H9 (cell line): ENCODE results near the gene C19orf44. TPM values are rescaled to one million over a fixed set of nuclear protein-coding genes. Genes with fewer than 3 reads are reported as not detected.
"Not testable (repeated sequence)": the region's sequence is repeated elsewhere in the genome, so short reads cannot be mapped to it uniquely, and the experiment has no call there.

Experiments
- DNase-seq: peaks from one replicate; pipeline ENCODE4 v3.0.0-alpha.2; 2017
- H2AFZ ChIP-seq: one replicate; pipeline ENCODE4 v1.6.1; 2013; ENCODE audit warnings: mild to moderate bottlenecking, low read length, control low read depth, moderate library complexity
- H2AK5ac ChIP-seq: 2 replicates; pipeline ENCODE4 v1.6.1; 2013; ENCODE audit warnings: low read length, control low read depth, mixed read lengths; ENCODE audit not compliant: insufficient read length
- H2BK120ac ChIP-seq: one replicate; pipeline ENCODE4 v1.6.1; 2013; ENCODE audit warnings: low read depth, mild to moderate bottlenecking, low read length, control low read depth, inconsistent platforms; ENCODE audit not compliant: poor library complexity, severe bottlenecking
- H2BK12ac ChIP-seq: 2 replicates; pipeline ENCODE4 v1.6.1; 2013; ENCODE audit warnings: low read length, control low read depth, mixed read lengths, low read depth; ENCODE audit not compliant: insufficient read length
- H2BK15ac ChIP-seq: 2 replicates; pipeline ENCODE4 v1.6.1; 2013; ENCODE audit warnings: low read depth, low read length, control low read depth
- H2BK20ac ChIP-seq: one replicate; pipeline ENCODE4 v1.6.1; 2013; ENCODE audit warnings: low read depth, mild to moderate bottlenecking, low read length, control low read depth, inconsistent platforms; ENCODE audit not compliant: poor library complexity, severe bottlenecking
- H2BK5ac ChIP-seq: 2 replicates; pipeline ENCODE4 v1.6.1; 2013; ENCODE audit warnings: low read length, control low read depth, mixed read lengths; ENCODE audit not compliant: insufficient read length
- H3K14ac ChIP-seq: 2 replicates; pipeline ENCODE4 v1.6.1; 2013; ENCODE audit warnings: low read length, control low read depth; ENCODE audit not compliant: insufficient read depth
- H3K18ac ChIP-seq: 2 replicates; pipeline ENCODE4 v1.6.1; 2013; ENCODE audit warnings: low read depth, mild to moderate bottlenecking, mixed read lengths, low read length, control low read depth; ENCODE audit not compliant: insufficient read length
- H3K23ac ChIP-seq: 2 replicates; pipeline ENCODE4 v1.6.1; 2013; ENCODE audit warnings: low read length, control low read depth, mixed read lengths, low read depth; ENCODE audit not compliant: insufficient read length
- H3K23me2 ChIP-seq: 2 replicates; pipeline ENCODE4 v1.6.1; 2013; ENCODE audit warnings: low read depth, mild to moderate bottlenecking, mixed read lengths, low read length, control low read depth; ENCODE audit not compliant: insufficient read length, poor library complexity, severe bottlenecking
- H3K27ac ChIP-seq: 2 replicates; pipeline ENCODE4 v1.5.1; 2013; ENCODE audit warnings: low read length, control low read depth, mixed read lengths, low read depth; ENCODE audit not compliant: insufficient read length
- H3K27me3 ChIP-seq: 2 replicates; pipeline ENCODE4 v1.6.1; 2013; ENCODE audit warnings: low read length, control low read depth, inconsistent platforms; ENCODE audit not compliant: insufficient read depth
- H3K4ac ChIP-seq: 2 replicates; pipeline ENCODE4 v1.6.1; 2013; ENCODE audit warnings: low read depth, mild to moderate bottlenecking, control low read depth, inconsistent platforms, low read length, moderate library complexity
- H3K4me1 ChIP-seq: 2 replicates; pipeline ENCODE4 v1.6.1; 2013; ENCODE audit warnings: low read length, control low read depth, inconsistent platforms; ENCODE audit not compliant: insufficient read depth
- H3K4me2 ChIP-seq: 2 replicates; pipeline ENCODE4 v1.6.1; 2013; ENCODE audit warnings: low read length, control low read depth, mixed read lengths; ENCODE audit not compliant: insufficient read length, insufficient read depth
- H3K56ac ChIP-seq: 2 replicates; pipeline ENCODE4 v1.6.1; 2013; ENCODE audit warnings: low read depth, mild to moderate bottlenecking, mixed read lengths, low read length, control low read depth; ENCODE audit not compliant: insufficient read length
- H3K79me1 ChIP-seq: 2 replicates; pipeline ENCODE4 v1.6.1; 2013; ENCODE audit warnings: low read depth, mild to moderate bottlenecking, moderate library complexity, low read length, control low read depth, inconsistent platforms; ENCODE audit not compliant: insufficient read depth, poor library complexity, severe bottlenecking
- H3K79me2 ChIP-seq: 2 replicates; pipeline ENCODE4 v1.6.1; 2013; ENCODE audit warnings: low read length, control low read depth, inconsistent platforms; ENCODE audit not compliant: insufficient read depth
- H3K9ac ChIP-seq: 2 replicates; pipeline ENCODE4 v1.6.1; 2013; ENCODE audit warnings: low read length, control low read depth, mixed read lengths; ENCODE audit not compliant: insufficient read length; ENCODE audit errors: extremely low read depth
- H3K9me3 ChIP-seq: one replicate; pipeline ENCODE4 v1.6.1; 2013; ENCODE audit warnings: low read depth, low read length, inconsistent platforms; ENCODE audit not compliant: control insufficient read depth
- H3T11ph ChIP-seq: one replicate; pipeline ENCODE4 v1.6.1; 2013; ENCODE audit warnings: mild to moderate bottlenecking, low read length, control low read depth, inconsistent platforms
- H4K20me1 ChIP-seq: one replicate; pipeline ENCODE4 v1.6.1; 2013; ENCODE audit not compliant: control insufficient read depth, insufficient read length, insufficient read depth
- H4K5ac ChIP-seq: 2 replicates; pipeline ENCODE4 v1.6.1; 2013; ENCODE audit warnings: low read depth, mild to moderate bottlenecking, mixed read lengths, low read length, control low read depth; ENCODE audit not compliant: insufficient read length
- H4K8ac ChIP-seq: replicated peaks from 2 replicates; pipeline ENCODE4 v1.6.1; 2013; ENCODE audit warnings: low read length, control low read depth, mixed read lengths, low read depth; ENCODE audit not compliant: insufficient read length
- H4K91ac ChIP-seq: 2 replicates; pipeline ENCODE4 v1.6.1; 2013; ENCODE audit warnings: low read depth, mild to moderate bottlenecking, moderate library complexity, mixed read lengths, low read length, control low read depth; ENCODE audit not compliant: insufficient read length
- H3K27ac Mint-ChIP-seq, 3 experiments: 2 replicates in 2 of 3; 3 replicates in 1 of 3; pipeline ENCODE4 v1.8.0; 2020 to 2021; ENCODE audit warnings: mixed read lengths in 3 of 3, mild to moderate bottlenecking in 1 of 3, moderate library complexity in 1 of 3
- H3K27me3 Mint-ChIP-seq: 2 replicates; pipeline ENCODE4 v1.8.0; 2021; ENCODE audit warnings: low read depth, mild to moderate bottlenecking, moderate library complexity, mixed read lengths
- H3K36me3 Mint-ChIP-seq, 3 experiments: 2 replicates in 2 of 3; 3 replicates in 1 of 3; pipeline ENCODE4 v1.8.0; 2020 to 2021; ENCODE audit warnings: low read depth in 3 of 3, mixed read lengths in 3 of 3; ENCODE audit not compliant: insufficient read depth in 1 of 3
- H3K4me1 Mint-ChIP-seq, 2 experiments: 2 replicates each; pipeline ENCODE4 v1.8.0; 2020; ENCODE audit warnings: mixed read lengths in 2 of 2
- H3K4me3 Mint-ChIP-seq, 2 experiments: 2 replicates in 1 of 2; 3 replicates in 1 of 2; pipeline ENCODE4 v1.8.0; 2020 to 2021; ENCODE audit warnings: mild to moderate bottlenecking in 2 of 2, mixed read lengths in 2 of 2, moderate library complexity in 1 of 2
- H3K9me3 Mint-ChIP-seq, 2 experiments: 2 replicates in 1 of 2; 3 replicates in 1 of 2; pipeline ENCODE4 v1.8.0; 2020; ENCODE audit warnings: mild to moderate bottlenecking in 2 of 2, mixed read lengths in 2 of 2, moderate library complexity in 1 of 2
- CTCF ChIP-seq: fragments of 200-600 bp; sonication (generic); conservative IDR thresholded peaks from 3 replicates; pipeline ENCODE4 v1.8.0; 2021; ENCODE audit warnings: antibody characterized with exemption, mild to moderate bottlenecking
- WGBS: extraction: QIAGEN DNeasy Blood & Tissue Kit; methylation state at CpG from one replicate; pipeline ENCODE4 v1.1.7; 2013; ENCODE audit warnings: missing lambda C conversion rate, low lambda C conversion rate, mixed read lengths; ENCODE audit not compliant: insufficient read length; ENCODE audit errors: extremely low coverage; 5-methylcytosine and 5-hydroxymethylcytosine counted together
- total RNA-seq: library from RNA; stranded (reverse); gene quantifications from 2 replicates; pipeline ENCODE4 v1.2.1, GENCODE V29; 2021

The C19orf44 gene
- total RNA-seq, 1 experiment from 2014 or later: 6.4 TPM

DNA sequence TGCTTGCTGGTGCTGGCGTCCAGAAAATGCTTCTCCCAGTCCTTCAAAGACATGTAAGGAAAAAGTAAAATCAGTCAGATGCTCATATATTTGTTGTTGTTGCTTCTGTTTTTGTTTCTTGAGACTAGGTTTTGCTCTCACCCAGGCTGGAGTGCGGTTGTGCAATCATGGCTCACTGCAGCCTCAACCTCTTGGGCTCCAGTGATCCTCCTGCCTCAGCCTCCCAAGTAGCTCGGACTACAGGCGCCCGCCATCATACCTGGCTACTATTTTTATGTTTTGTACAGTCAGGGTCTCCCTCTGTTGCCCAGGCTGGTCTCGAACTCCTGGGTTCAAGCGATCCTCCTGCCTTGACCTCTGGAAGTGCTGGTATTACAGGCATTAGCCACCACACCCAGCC is 13.4 kb upstream of the C19orf44 start:
- H2AK5ac ChIP-seq: no peak overlapping the region
- H2BK5ac ChIP-seq: no peak overlapping the region
- H3K4me2 ChIP-seq: no peak overlapping the region
- H3K27me3 ChIP-seq: no peaks in the 10 kb centered on the region
- no peak overlapping the region for H2BK120ac ChIP-seq
- H3K36me3 Mint-ChIP-seq: no peaks in the 10 kb centered on the region
- no peak for DNase-seq
- TF ChIP-seq CTCF: no peak
- H3K4me1 Mint-ChIP-seq: no peaks in the 10 kb centered on the region
- no peak overlapping the region for H2AFZ ChIP-seq
- H3K18ac ChIP-seq: no peak overlapping the region
- H3K4me1 ChIP-seq: no peaks in the 10 kb centered on the region
- H3K9ac ChIP-seq: no peak overlapping the region
- H4K91ac ChIP-seq: no peak overlapping the region
- H4K8ac ChIP-seq: no peak overlapping the region
- H2BK20ac ChIP-seq: no peak overlapping the region
- H3K9me3 ChIP-seq: no peaks in the 10 kb centered on the region
- no peak overlapping the region for H3K56ac ChIP-seq
- no peaks in the 10 kb centered on the region for H4K20me1 ChIP-seq
- no peak overlapping the region for H3K14ac ChIP-seq
- no peak overlapping the region for H3K27ac Mint-ChIP-seq
- no peak overlapping the region for H3K27ac ChIP-seq
- H3K23ac ChIP-seq: no peak overlapping the region
- no peak overlapping the region for H3T11ph ChIP-seq
- H3K79me1 ChIP-seq: no peaks in the 10 kb centered on the region
- no peak overlapping the region for H3K4ac ChIP-seq
- no peak overlapping the region for H4K5ac ChIP-seq
- H2BK15ac ChIP-seq: no peak overlapping the region
- WGBS: no CpG with 5 or more reads among the region's 7 CpGs
- no peaks in the 10 kb centered on the region for H3K9me3 Mint-ChIP-seq
- no peak overlapping the region for H3K4me3 Mint-ChIP-seq
- no peak overlapping the region for H2BK12ac ChIP-seq
- H3K27me3 Mint-ChIP-seq: no peaks in the 10 kb centered on the region
- H3K79me2 ChIP-seq: no peaks in the 10 kb centered on the region
- no peaks in the 10 kb centered on the region for H3K23me2 ChIP-seq

- H3K9me3 ChIP-seq, H3K79me1 ChIP-seq, H2BK5ac ChIP-seq, H4K5ac ChIP-seq, H3K23me2 ChIP-seq, H2AK5ac ChIP-seq, H3K18ac ChIP-seq, H3K4me1 ChIP-seq, H3K79me2 ChIP-seq, H3K14ac ChIP-seq, H2BK20ac ChIP-seq, H3T11ph ChIP-seq, H4K91ac ChIP-seq, H3K9ac ChIP-seq, H3K4me3 Mint-ChIP-seq, DNase-seq, H3K27me3 Mint-ChIP-seq, H4K20me1 ChIP-seq, H3K27ac ChIP-seq, H4K8ac ChIP-seq, H2AFZ ChIP-seq, H3K27ac Mint-ChIP-seq, H3K36me3 Mint-ChIP-seq, H3K56ac ChIP-seq, H3K4me1 Mint-ChIP-seq, H2BK15ac ChIP-seq, H3K27me3 ChIP-seq, H2BK12ac ChIP-seq, H3K9me3 Mint-ChIP-seq, H3K4me2 ChIP-seq, H3K4ac ChIP-seq, H3K23ac ChIP-seq, H2BK120ac ChIP-seq: not testable (repeated sequence)
- WGBS: no CpG with 5 or more reads among the region's 4 CpGs
These were observed 9.7 kb upstream of the C19orf44 start for GRCh38 chr19:16486476-16486875.
